H1 (cell line): Measurements from ENCODE around the gene APLN. TPM values are rescaled to one million over a fixed set of nuclear protein-coding genes. Genes with fewer than 3 reads are reported as not detected.

Experiments used
- CHD2 ChIP-seq: IDR thresholded peaks from 2 replicates; pipeline ENCODE4 v1.6.1; 2012; ENCODE audit warnings: low read length, improper control_type of control experiment
- CTBP2 ChIP-seq: IDR thresholded peaks from 2 replicates; pipeline ENCODE4 v1.7.0; 2011; ENCODE audit warnings: borderline replicate concordance, mild to moderate bottlenecking, moderate library complexity, mixed read lengths, low read length; ENCODE audit not compliant: insufficient read depth, insufficient read length
- EGR1 ChIP-seq: IDR thresholded peaks from 2 replicates; pipeline ENCODE4 v1.6.1; 2011; ENCODE audit warnings: low read depth, low read length, borderline replicate concordance
- GABPA ChIP-seq: IDR thresholded peaks from 2 replicates; pipeline ENCODE4 v1.6.1; 2011; ENCODE audit warnings: mild to moderate bottlenecking, low read length, moderate library complexity, borderline replicate concordance; ENCODE audit not compliant: insufficient read depth
- KDM1A ChIP-seq: fragments of 200-600, 300-600 bp; sonication (generic); IDR thresholded peaks from 2 replicates; pipeline ENCODE4 v1.7.1; 2016; ENCODE audit warnings: mild to moderate bottlenecking, low read length, borderline replicate concordance
- NRF1 ChIP-seq: IDR thresholded peaks from 2 replicates; pipeline ENCODE4 v1.6.1; 2011; ENCODE audit warnings: mild to moderate bottlenecking, low read depth, low read length, improper control_type of control experiment
- SP1 ChIP-seq: IDR thresholded peaks from 2 replicates; pipeline ENCODE4 v1.6.1; 2011; ENCODE audit warnings: low read depth, low read length
- SP4 ChIP-seq: IDR thresholded peaks from 2 replicates; pipeline ENCODE4 v1.6.1; 2012; ENCODE audit warnings: low read length, inconsistent platforms
- SUZ12 ChIP-seq: fragments of 200-600 bp; sonication (generic); IDR thresholded peaks from 2 replicates; pipeline ENCODE4 v1.6.1; 2012; ENCODE audit warnings: mild to moderate bottlenecking, inconsistent platforms, low read length, moderate library complexity, mixed read lengths
- TBP ChIP-seq: IDR thresholded peaks from 2 replicates; pipeline ENCODE4 v1.6.1; 2011; ENCODE audit warnings: low read depth, low read length, improper control_type of control experiment
- polyA plus RNA-seq, 7 experiments: library from polyadenylated mRNA; depleted of rRNA in 3 of 7; stranded (reverse) in 5 of 7; unstranded in 2 of 7; fragments of >200 nt in 5 of 7; fragments of 200-250 nt in 2 of 7; gene quantifications; 1 replicate in 5 of 7; 2 replicates in 1 of 7; 4 replicates in 1 of 7; pipeline versions ENCODE4 v1.2.1 to v1.2.3, GENCODE V29; 2011 to 2013; ENCODE audit warnings: missing spikeins in 2 of 7, mixed read lengths in 2 of 7
- total RNA-seq: library from RNA; stranded (reverse); fragmentation: NEBNext Ultra II Directional; extraction: Animal tissue kit (Norgen Biotek cat#: 25700); gene quantifications from 2 replicates; pipeline ENCODE4 v1.2.1, GENCODE V29; 2021
- TF ChIP-seq, protein P1 (sequence below): fragments of 300-600 bp; sonication (generic); IDR thresholded peaks from 2 replicates; pipeline ENCODE4 v1.7.1; 2012; ENCODE audit warnings: low read length, moderate library complexity, mild to moderate bottlenecking, inconsistent platforms; ENCODE audit not compliant: insufficient replicate concordance
- TF ChIP-seq, protein P2 (sequence below): IDR thresholded peaks from 2 replicates; pipeline ENCODE4 v1.6.1; 2012; ENCODE audit warnings: inconsistent platforms

The APLN gene
- total and polyA plus RNA-seq, 2 of the 8 experiments (the other 6 are each of a cell fraction or from before 2014, with no cell fraction given): 1.1 to 1.8 TPM

DNA sequence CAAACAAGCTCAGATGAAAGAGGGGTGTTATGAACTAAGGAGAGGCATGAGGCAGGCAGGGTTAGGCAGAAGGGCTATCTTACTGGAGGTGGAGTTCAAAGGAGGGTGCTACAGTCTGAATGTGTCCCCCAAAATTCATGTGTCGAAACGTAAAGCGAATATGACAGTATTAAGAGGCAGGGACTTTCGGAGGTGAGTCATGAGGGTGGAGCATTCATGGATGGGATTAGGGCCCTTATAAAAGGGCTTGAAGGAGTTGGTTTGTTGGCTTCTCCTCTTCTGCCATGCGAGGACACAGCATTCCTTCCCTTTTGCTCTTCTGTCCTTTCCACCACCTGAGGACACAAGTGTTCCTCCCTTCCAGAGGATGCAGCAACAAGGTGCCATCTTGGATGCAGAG, 22.9 kb downstream of the APLN start (continued):
- TF ChIP-seq, protein P1, sequence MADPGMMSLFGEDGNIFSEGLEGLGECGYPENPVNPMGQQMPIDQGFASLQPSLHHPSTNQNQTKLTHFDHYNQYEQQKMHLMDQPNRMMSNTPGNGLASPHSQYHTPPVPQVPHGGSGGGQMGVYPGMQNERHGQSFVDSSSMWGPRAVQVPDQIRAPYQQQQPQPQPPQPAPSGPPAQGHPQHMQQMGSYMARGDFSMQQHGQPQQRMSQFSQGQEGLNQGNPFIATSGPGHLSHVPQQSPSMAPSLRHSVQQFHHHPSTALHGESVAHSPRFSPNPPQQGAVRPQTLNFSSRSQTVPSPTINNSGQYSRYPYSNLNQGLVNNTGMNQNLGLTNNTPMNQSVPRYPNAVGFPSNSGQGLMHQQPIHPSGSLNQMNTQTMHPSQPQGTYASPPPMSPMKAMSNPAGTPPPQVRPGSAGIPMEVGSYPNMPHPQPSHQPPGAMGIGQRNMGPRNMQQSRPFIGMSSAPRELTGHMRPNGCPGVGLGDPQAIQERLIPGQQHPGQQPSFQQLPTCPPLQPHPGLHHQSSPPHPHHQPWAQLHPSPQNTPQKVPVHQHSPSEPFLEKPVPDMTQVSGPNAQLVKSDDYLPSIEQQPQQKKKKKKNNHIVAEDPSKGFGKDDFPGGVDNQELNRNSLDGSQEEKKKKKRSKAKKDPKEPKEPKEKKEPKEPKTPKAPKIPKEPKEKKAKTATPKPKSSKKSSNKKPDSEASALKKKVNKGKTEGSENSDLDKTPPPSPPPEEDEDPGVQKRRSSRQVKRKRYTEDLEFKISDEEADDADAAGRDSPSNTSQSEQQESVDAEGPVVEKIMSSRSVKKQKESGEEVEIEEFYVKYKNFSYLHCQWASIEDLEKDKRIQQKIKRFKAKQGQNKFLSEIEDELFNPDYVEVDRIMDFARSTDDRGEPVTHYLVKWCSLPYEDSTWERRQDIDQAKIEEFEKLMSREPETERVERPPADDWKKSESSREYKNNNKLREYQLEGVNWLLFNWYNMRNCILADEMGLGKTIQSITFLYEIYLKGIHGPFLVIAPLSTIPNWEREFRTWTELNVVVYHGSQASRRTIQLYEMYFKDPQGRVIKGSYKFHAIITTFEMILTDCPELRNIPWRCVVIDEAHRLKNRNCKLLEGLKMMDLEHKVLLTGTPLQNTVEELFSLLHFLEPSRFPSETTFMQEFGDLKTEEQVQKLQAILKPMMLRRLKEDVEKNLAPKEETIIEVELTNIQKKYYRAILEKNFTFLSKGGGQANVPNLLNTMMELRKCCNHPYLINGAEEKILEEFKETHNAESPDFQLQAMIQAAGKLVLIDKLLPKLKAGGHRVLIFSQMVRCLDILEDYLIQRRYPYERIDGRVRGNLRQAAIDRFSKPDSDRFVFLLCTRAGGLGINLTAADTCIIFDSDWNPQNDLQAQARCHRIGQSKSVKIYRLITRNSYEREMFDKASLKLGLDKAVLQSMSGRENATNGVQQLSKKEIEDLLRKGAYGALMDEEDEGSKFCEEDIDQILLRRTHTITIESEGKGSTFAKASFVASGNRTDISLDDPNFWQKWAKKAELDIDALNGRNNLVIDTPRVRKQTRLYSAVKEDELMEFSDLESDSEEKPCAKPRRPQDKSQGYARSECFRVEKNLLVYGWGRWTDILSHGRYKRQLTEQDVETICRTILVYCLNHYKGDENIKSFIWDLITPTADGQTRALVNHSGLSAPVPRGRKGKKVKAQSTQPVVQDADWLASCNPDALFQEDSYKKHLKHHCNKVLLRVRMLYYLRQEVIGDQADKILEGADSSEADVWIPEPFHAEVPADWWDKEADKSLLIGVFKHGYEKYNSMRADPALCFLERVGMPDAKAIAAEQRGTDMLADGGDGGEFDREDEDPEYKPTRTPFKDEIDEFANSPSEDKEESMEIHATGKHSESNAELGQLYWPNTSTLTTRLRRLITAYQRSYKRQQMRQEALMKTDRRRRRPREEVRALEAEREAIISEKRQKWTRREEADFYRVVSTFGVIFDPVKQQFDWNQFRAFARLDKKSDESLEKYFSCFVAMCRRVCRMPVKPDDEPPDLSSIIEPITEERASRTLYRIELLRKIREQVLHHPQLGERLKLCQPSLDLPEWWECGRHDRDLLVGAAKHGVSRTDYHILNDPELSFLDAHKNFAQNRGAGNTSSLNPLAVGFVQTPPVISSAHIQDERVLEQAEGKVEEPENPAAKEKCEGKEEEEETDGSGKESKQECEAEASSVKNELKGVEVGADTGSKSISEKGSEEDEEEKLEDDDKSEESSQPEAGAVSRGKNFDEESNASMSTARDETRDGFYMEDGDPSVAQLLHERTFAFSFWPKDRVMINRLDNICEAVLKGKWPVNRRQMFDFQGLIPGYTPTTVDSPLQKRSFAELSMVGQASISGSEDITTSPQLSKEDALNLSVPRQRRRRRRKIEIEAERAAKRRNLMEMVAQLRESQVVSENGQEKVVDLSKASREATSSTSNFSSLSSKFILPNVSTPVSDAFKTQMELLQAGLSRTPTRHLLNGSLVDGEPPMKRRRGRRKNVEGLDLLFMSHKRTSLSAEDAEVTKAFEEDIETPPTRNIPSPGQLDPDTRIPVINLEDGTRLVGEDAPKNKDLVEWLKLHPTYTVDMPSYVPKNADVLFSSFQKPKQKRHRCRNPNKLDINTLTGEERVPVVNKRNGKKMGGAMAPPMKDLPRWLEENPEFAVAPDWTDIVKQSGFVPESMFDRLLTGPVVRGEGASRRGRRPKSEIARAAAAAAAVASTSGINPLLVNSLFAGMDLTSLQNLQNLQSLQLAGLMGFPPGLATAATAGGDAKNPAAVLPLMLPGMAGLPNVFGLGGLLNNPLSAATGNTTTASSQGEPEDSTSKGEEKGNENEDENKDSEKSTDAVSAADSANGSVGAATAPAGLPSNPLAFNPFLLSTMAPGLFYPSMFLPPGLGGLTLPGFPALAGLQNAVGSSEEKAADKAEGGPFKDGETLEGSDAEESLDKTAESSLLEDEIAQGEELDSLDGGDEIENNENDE: no peak
- TF ChIP-seq SP1 (no peak), EGR1 (no peak), CTBP2 (no peak), NRF1 (no peak), TBP (no peak), KDM1A (no peak), SUZ12 (no peak), CHD2 (no peak), GABPA (no peak), SP4 (no peak)
- TF ChIP-seq, protein P2, sequence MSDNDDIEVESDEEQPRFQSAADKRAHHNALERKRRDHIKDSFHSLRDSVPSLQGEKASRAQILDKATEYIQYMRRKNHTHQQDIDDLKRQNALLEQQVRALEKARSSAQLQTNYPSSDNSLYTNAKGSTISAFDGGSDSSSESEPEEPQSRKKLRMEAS: no peak
